Daoy (cell line): Measurements from ENCODE around the gene F2RL2. TPM values are rescaled to one million over a fixed set of nuclear protein-coding genes. Genes with fewer than 3 reads are reported as not detected.

Source experiments
- DNase-seq: peaks from one replicate; pipeline ENCODE4 v3.0.0-alpha.2; 2015; ENCODE audit warnings: low read depth
- total RNA-seq: library from RNA; depleted of rRNA; stranded (reverse); fragments of >200 nt; shearing (Covaris generic); gene quantifications from 2 replicates; pipeline ENCODE4 v1.2.3, GENCODE V29; 2014; rRNA removed

Gene F2RL2
- 0.39 and 1.5 TPM in 2 replicates for total RNA-seq

GRCh38 chr5:76622973-76623596 lies at the start of gene F2RL2:
TSS of gene F2RL2 (minus strand) at chr5:76623403. CDS start at chr5:76623230, 173 bp downstream.
- DNase-seq = peak; percentile 86

GRCh38 chr5:76672242-76672641 lies 49.0 kb upstream of the F2RL2 start:
- DNase-seq = no peak

- no peak for DNase-seq
Measured at GRCh38 chr5:76670508-76670907, 47.3 kb upstream of the F2RL2 start.

- no peak for DNase-seq
Measured at GRCh38 chr5:76669245-76669644, 46.0 kb upstream of the F2RL2 start.

- DNase-seq = no peak
Measured at GRCh38 chr5:76667495-76667894, 44.3 kb upstream of the F2RL2 start.

- no peak for DNase-seq
Measured at GRCh38 chr5:76664079-76664478, 40.9 kb upstream of the F2RL2 start.

- peak; percentile 20 for DNase-seq
Measured at GRCh38 chr5:76663573-76663972, 40.4 kb upstream of the F2RL2 start.

- no peak for DNase-seq
Measured at GRCh38 chr5:76662521-76662920, 39.3 kb upstream of the F2RL2 start.

GRCh38 chr5:76660360-76660759 lies 37.2 kb upstream of the F2RL2 start:
- no peak for DNase-seq

- no peak for DNase-seq
Measured at GRCh38 chr5:76657683-76658311, 34.6 kb upstream of the F2RL2 start.

- DNase-seq = no peak
Measured at GRCh38 chr5:76657091-76657490, 33.9 kb upstream of the F2RL2 start.

GRCh38 chr5:76652809-76653414 lies 29.7 kb upstream of the F2RL2 start:
- no peak for DNase-seq

GRCh38 chr5:76649140-76649539 lies 25.9 kb upstream of the F2RL2 start:
- no peak for DNase-seq

GRCh38 chr5:76643371-76643770 lies 20.2 kb upstream of the F2RL2 start:
- no peak for DNase-seq

- peak; percentile 78 for DNase-seq
Measured at GRCh38 chr5:76642390-76643040, 19.3 kb upstream of the F2RL2 start.

- DNase-seq = peak; percentile 70
Measured at GRCh38 chr5:76641514-76642120, 18.4 kb upstream of the F2RL2 start.

- no peak for DNase-seq
Measured at GRCh38 chr5:76638479-76638878, 15.3 kb upstream of the F2RL2 start.

GRCh38 chr5:76637490-76637889 lies 14.3 kb upstream of the F2RL2 start:
- no peak for DNase-seq

GRCh38 chr5:76634661-76635060 lies 11.5 kb upstream of the F2RL2 start:
- DNase-seq = no peak

- no peak for DNase-seq
Measured at GRCh38 chr5:76626738-76627137, 3.5 kb upstream of the F2RL2 start.

GRCh38 chr5:76625087-76625815 lies 2.0 kb upstream of the F2RL2 start:
- DNase-seq = no peak

GRCh38 chr5:76622076-76622475 lies 1.1 kb downstream of the F2RL2 start:
- DNase-seq = no peak
